ENCODE measurements around the gene IPO5.

DNA sequence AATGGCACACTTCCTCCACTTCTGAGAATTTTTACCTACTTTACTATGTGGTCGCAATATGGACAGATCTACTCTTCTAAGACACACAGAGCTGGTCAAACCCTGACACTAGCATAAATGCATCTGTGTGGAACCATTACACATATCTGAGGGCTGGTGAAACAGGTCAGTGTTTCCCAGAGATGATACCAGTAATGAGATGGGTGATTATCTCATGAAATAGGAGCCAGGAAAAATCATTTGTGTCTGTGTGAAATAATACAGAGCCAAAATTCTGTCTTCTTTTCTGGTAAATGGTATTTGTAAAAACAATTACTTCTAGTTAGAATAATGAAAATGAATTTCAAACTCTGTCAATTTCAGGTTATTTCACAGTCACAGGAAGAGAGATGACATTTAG is 117.8 kb downstream of the IPO5 start:
- TF ChIP-seq, protein P1, sequence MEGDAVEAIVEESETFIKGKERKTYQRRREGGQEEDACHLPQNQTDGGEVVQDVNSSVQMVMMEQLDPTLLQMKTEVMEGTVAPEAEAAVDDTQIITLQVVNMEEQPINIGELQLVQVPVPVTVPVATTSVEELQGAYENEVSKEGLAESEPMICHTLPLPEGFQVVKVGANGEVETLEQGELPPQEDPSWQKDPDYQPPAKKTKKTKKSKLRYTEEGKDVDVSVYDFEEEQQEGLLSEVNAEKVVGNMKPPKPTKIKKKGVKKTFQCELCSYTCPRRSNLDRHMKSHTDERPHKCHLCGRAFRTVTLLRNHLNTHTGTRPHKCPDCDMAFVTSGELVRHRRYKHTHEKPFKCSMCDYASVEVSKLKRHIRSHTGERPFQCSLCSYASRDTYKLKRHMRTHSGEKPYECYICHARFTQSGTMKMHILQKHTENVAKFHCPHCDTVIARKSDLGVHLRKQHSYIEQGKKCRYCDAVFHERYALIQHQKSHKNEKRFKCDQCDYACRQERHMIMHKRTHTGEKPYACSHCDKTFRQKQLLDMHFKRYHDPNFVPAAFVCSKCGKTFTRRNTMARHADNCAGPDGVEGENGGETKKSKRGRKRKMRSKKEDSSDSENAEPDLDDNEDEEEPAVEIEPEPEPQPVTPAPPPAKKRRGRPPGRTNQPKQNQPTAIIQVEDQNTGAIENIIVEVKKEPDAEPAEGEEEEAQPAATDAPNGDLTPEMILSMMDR (IDR thresholded peaks at IDR 0.05; ENCODE audit: control extremely low read depth in 1 of 3, insufficient read depth in 1 of 3, low read depth in 1 of 3, low read length in 3 of 3) = no peak
- TF ChIP-seq CREB1 (IDR thresholded peaks at IDR 0.05) (no peak), SP2 (IDR thresholded peaks at IDR 0.05; ENCODE audit: low read length) (no peak), EGR1 (IDR thresholded peaks at IDR 0.05; ENCODE audit: borderline replicate concordance, low read depth, low read length) (no peak), TAF1 (IDR thresholded peaks at IDR 0.05; ENCODE audit: low read depth, low read length) (no peak), HDAC2 (IDR thresholded peaks at IDR 0.05; ENCODE audit: borderline replicate concordance in 1 of 2, low read depth in 2 of 2, low read length in 2 of 2) (no peak), POLR2AphosphoS5 (IDR thresholded peaks at IDR 0.05; ENCODE audit: low read depth, low read length) (no peak), EP300 (IDR thresholded peaks at IDR 0.05; ENCODE audit: borderline replicate concordance in 1 of 2, low read depth in 2 of 2, low read length in 2 of 2) (no peak), EZH2 (IDR thresholded peaks at IDR 0.05; ENCODE audit: low read depth, low read length, severe bottlenecking) (no peak), RAD21 (IDR thresholded peaks at IDR 0.05 in 1 of 2, conservative IDR thresholded peaks at IDR 0.05 in 1 of 2; ENCODE audit: low read depth in 2 of 2, low read length in 2 of 2) (no peak), GTF2F1 (IDR thresholded peaks at IDR 0.05; ENCODE audit: borderline replicate concordance, low read depth, low read length) (no peak), FOSL1 (IDR thresholded peaks at IDR 0.05; ENCODE audit: insufficient read depth, low read depth, low read length) (no peak), POLR2A (IDR thresholded peaks at IDR 0.05; ENCODE audit: control extremely low read depth in 1 of 2, low read depth in 2 of 2, low read length in 2 of 2) (no peak)
